ENCODE data around the gene ABCA13.

The ABCA13 gene

DNA sequence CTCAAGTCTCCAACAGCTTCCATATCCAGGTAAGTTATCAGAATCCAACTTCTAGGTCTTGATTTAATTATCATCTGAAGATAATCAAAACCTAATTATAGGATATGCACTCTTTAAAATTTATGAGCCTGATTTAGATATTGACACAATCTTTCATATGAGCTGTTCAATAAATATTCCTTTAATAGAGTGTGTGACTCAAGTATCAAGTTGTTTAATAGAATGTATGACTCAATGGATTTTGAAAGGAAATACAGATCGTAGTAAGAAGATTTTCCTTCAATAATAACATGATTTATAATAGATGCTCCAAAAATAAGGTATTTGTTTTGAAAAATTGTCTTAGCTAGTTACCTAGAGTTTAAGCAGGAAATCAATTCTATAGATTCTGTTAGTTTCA lies 97.8 kb downstream of the ABCA13 start:
- H3K4me3 ChIP-seq (ENCODE audit: low read depth, low read length): no peak overlapping the region
- no peaks in the 10 kb centered on the region for H3K27me3 ChIP-seq
- no peaks in the 10 kb centered on the region for H3K4me1 ChIP-seq
- DNase-seq: no peak
- no peaks in the 10 kb centered on the region for H3K36me3 ChIP-seq
- TF ChIP-seq, protein P1, sequence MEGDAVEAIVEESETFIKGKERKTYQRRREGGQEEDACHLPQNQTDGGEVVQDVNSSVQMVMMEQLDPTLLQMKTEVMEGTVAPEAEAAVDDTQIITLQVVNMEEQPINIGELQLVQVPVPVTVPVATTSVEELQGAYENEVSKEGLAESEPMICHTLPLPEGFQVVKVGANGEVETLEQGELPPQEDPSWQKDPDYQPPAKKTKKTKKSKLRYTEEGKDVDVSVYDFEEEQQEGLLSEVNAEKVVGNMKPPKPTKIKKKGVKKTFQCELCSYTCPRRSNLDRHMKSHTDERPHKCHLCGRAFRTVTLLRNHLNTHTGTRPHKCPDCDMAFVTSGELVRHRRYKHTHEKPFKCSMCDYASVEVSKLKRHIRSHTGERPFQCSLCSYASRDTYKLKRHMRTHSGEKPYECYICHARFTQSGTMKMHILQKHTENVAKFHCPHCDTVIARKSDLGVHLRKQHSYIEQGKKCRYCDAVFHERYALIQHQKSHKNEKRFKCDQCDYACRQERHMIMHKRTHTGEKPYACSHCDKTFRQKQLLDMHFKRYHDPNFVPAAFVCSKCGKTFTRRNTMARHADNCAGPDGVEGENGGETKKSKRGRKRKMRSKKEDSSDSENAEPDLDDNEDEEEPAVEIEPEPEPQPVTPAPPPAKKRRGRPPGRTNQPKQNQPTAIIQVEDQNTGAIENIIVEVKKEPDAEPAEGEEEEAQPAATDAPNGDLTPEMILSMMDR (IDR thresholded peaks at IDR 0.05; ENCODE audit: low read depth, low read length): no peak
- no peaks in the 10 kb centered on the region for H3K9me3 ChIP-seq

DNA sequence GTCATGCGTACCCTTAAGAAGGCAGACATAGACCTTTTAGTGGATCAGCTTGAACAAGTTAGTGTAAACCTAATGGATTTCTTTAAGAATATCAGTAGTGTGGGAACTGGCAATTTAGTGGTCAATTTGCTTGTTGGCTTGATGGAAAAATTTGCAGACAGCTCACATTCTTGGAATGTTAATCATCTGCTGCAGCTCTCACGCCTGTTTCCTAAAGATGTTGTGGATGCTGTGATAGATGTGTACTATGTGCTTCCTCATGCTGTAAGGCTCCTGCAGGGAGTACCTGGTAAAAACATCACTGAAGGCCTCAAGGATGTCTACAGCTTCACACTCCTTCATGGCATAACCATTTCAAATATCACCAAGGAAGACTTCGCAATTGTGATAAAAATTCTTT lies 103.4 kb downstream of the ABCA13 start:
- Histone ChIP-seq H3K27me3 (no peaks in the 10 kb centered on the region), H3K9me3 (no peaks in the 10 kb centered on the region), H3K4me1 (no peaks in the 10 kb centered on the region), H3K4me3 (ENCODE audit: low read depth, low read length) (no peak overlapping the region), H3K36me3 (no peaks in the 10 kb centered on the region)
- DNase-seq: no peak
- TF ChIP-seq, protein P1 (IDR thresholded peaks at IDR 0.05; ENCODE audit: low read depth, low read length): no peak

DNA sequence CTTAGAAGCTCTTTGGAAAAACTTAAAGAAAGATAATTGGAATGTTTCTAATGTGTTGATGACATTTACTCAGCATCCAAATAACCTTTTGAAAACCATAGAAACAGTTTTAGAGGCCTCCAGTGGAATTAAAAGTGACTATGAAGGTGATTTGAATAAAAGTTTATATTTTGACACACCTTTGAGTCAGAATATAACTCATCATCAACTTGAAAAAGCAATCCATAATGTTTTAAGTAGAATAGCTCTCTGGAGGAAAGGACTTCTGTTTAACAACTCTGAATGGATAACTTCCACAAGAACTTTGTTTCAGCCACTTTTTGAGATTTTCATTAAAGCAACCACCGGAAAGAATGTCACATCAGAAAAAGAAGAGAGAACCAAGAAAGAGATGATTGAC lies 108.2 kb downstream of the ABCA13 start:
- Histone ChIP-seq H3K9me3 (no peaks in the 10 kb centered on the region), H3K36me3 (no peaks in the 10 kb centered on the region), H3K4me3 (ENCODE audit: low read depth, low read length) (no peak overlapping the region), H3K27me3 (no peaks in the 10 kb centered on the region), H3K4me1 (no peaks in the 10 kb centered on the region)
- no peak for DNase-seq
- TF ChIP-seq, protein P1 (IDR thresholded peaks at IDR 0.05; ENCODE audit: low read depth, low read length): no peak

DNA sequence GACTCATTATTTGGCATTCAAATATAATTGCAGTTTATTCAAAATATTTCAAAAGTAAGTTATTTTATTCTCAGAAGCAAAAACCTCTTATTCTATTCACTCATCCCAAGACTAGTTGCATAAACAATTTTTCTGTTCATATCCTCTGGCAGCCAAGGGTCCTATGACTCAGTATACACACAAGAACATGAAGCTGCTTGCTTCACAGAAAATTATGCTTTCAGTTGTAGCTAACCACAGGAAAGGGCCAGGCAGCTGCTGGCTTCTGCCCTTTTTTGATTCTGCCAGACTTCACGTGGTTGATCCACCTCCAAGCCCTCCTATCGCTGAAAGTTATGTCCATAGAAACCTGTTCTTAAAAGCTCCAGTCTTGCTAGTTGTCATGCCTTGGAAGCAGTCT lies 108.8 kb downstream of the ABCA13 start:
- H3K4me1 ChIP-seq: no peaks in the 10 kb centered on the region
- TF ChIP-seq, protein P1 (IDR thresholded peaks at IDR 0.05; ENCODE audit: low read depth, low read length): no peak
- no peaks in the 10 kb centered on the region for H3K36me3 ChIP-seq
- H3K4me3 ChIP-seq (ENCODE audit: low read depth, low read length): no peak overlapping the region
- no peaks in the 10 kb centered on the region for H3K27me3 ChIP-seq
- DNase-seq: no peak
- no peaks in the 10 kb centered on the region for H3K9me3 ChIP-seq

DNA sequence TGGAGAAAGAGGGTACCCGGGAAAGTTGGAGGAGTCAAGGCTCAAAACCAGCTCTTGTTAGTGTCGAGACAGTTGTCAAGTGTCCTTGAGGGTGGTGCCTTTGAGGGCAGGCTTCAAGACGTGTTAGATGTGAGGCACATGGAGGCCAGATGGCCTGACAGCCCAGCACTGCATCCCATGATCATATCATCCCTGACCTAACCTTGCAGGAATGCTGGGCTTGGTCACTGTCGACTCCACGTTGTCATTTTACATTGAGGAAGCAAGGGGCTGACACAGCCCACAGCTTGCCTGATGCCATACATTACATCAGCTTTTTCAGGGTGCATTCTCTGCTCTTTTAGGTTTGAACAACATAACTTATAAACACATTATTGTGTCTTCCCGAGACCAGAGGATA lies 114.1 kb downstream of the ABCA13 start:
- DNase-seq: no peak
- no peak overlapping the region for H3K4me3 ChIP-seq (ENCODE audit: low read depth, low read length)
- H3K9me3 ChIP-seq: no peaks in the 10 kb centered on the region
- no peaks in the 10 kb centered on the region for H3K36me3 ChIP-seq
- no peaks in the 10 kb centered on the region for H3K27me3 ChIP-seq
- TF ChIP-seq, protein P1 (IDR thresholded peaks at IDR 0.05; ENCODE audit: low read depth, low read length): no peak
- no peaks in the 10 kb centered on the region for H3K4me1 ChIP-seq

DNA sequence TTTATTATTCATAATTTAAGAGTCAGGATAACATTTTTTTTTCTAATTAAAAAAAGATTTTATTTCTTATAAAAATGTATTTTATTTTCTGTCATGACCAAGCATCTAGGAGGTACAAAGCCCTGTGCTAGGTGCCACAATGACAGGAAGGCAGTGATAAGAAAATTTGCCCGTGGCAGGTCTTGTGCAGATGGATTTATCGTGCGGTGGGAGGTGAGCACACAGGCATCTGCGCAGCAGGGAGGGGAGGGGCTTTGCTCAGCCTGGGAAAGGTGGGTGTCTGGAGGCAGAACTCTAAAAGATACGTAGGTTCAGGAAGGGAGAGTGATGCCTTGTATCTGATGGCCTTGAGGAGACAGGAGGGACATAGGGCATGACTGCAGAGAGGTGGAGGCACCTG lies 115.6 kb downstream of the ABCA13 start:
- no peaks in the 10 kb centered on the region for H3K36me3 ChIP-seq
- DNase-seq: no peak
- no peak overlapping the region for H3K4me3 ChIP-seq (ENCODE audit: low read depth, low read length)
- no peaks in the 10 kb centered on the region for H3K27me3 ChIP-seq
- no peaks in the 10 kb centered on the region for H3K9me3 ChIP-seq
- TF ChIP-seq, protein P1 (IDR thresholded peaks at IDR 0.05; ENCODE audit: low read depth, low read length): no peak
- H3K4me1 ChIP-seq: no peaks in the 10 kb centered on the region

Measured in BE2C (cell line).